ENCODE data around the gene CLSTN1. TPM values are rescaled to one million over a fixed set of nuclear protein-coding genes. Genes with fewer than 3 reads are reported as not detected.
A peak's percentile ranks its signal among the peaks of the same experiment; 100 is the strongest.

Gene CLSTN1
- total RNA-seq, 2 donors from 2014 or later, result 31.7 to 34.1 TPM

DNA sequence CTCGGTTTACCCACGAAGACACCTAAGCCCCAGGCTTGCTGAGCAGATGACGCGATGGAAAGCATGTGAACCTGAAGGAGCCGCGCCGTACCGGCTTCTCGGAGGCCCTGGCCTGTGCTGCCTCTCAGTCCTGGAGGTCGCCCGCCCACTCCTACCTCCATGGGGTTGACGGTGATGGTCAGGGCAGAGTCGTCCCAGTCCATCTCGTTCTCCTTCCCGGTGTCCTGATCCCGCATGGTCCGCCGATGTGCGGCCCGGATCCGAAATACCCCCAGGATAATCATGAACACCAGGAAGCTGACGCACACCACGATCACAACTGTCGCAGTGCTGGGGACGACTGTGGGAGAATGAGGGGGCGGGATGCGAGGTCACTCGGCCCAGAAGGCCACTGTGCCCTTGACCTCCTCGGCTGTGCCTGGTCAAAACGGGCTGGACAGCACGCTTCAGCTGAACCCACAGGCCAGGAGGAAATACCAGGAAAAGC is 92.7 kb downstream of the CLSTN1 start:
- no peak for DNase-seq
- Mint-ChIP-seq H3K4me3 (no peak overlapping the region), H3K4me1 (ENCODE audit: low read depth) (peaks cover 68% of the 10 kb centered on the region), H3K27me3 (ENCODE audit: low read depth) (no peaks in the 10 kb centered on the region), H3K9me3 (no peaks in the 10 kb centered on the region), H3K36me3 (ENCODE audit: insufficient read depth in 2 of 2) (peaks cover 14 to 60% of the 10 kb centered on the region in 2 donors), H3K27ac (peak overlapping the region; percentile 3)
- no peak for ATAC-seq (replicated peaks in 1 of 2)

DNA sequence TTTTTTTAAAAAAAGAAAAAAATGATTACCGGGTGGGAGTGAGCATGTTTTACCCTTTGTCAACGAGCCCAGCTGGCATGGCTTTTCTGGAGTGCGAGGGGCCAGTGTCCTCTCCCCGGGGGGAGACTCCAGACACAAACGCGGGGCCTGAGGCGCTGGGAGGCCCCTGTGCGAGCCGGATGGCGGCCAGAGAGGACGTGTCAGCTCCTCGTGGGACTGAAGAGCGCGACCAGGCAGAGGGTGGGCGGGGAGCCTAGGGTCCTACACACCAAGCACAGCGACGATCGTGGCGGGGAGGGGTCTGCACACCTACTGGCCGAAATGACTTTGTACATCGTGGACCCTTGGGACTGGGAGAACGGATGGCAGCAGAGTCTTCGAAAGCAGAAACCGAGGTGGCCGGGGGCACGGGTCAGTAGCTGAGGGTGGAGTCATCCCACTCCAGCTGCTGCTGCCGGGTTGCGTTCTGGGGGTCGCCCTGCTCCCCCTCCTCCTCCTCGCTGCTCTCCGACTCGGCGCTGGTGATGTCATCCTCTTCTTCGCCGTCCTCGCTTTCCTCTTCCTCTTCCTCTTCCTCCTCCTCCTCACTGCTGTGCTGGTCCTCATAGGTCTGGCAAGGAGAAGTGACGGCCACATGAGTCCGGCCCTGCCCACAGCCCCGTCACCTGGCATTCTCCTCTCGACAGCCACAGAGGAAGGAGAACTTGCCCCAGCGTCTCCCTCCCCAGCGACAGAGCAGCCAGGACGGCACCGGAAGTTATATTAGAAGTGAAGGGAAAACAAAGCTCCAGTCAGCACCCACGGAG is 93.5 kb downstream of the CLSTN1 start:
- DNase-seq, result no peak
- no peak for ATAC-seq (replicated peaks in 1 of 2)
- H3K4me1 Mint-ChIP-seq (ENCODE audit: low read depth), result peaks cover 68% of the 10 kb centered on the region
- peaks cover 14 to 62% of the 10 kb centered on the region in 2 donors for H3K36me3 Mint-ChIP-seq (ENCODE audit: insufficient read depth in 2 of 2)
- H3K27me3 Mint-ChIP-seq (ENCODE audit: low read depth), result no peaks in the 10 kb centered on the region
- H3K27ac Mint-ChIP-seq, result peak overlapping the region; percentile 3
- peak overlapping the region; percentile 28 to 60 for H3K4me3 Mint-ChIP-seq
- no peaks in the 10 kb centered on the region for H3K9me3 Mint-ChIP-seq

DNA sequence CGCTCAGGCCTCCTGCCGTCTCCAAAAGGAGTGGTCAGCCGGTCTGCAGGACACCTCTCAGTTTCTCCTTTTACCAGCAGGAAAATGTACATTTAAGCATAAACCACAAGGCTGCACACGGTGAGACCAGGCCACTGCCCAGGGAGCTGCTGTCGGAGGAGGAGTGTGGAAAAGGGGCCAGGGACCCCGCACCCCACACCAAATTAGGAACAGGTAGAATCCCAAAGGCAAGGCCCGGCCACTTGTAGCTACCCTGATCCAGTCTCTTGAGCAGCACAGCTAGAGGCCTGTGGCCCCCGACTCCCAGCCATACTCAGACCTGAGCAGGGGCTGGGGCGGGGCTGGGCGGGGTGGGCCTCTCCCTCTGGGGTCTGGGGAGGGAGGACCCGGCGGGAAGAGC is 94.2 kb downstream of the CLSTN1 start:
- peak overlapping the region; percentile 81 to 89 for H3K4me3 Mint-ChIP-seq

DNA sequence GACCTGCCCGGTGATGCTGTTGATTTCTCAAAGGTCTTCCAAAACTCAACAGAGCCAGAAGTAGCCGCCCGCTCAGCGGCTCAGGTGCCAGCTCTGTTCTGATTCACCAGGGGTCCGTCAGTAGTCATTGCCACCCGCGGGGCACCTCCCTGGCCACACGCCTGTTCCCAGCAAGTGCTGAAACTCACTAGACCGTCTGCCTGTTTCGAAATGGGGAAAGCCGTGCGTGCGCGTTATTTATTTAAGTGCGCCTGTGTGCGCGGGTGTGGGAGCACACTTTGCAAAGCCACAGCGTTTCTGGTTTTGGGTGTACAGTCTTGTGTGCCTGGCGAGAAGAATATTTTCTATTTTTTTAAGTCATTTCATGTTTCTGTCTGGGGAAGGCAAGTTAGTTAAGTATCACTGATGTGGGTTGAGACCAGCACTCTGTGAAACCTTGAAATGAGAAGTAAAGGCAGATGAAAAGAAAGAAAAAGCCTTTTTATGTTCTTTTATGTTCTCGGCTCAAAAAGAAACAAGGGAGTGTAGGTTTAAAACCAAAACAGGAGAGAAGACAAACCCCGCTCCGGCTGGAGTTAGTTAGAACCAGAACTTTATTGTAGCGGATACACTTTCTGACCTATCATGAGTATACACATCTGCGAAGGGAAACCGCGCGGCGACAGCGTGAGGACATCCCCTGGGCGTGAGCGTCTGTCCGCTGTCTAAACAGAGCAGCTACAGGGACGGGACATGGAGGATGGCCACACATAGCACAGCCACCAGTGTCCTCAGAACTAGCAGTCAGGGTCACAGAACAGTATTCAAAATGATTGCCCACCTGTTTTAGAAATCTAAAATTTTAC is 95.1 kb downstream of the CLSTN1 start:
- H3K4me3 Mint-ChIP-seq, result peak overlapping the region; percentile 81 to 89
- no peaks in the 10 kb centered on the region for H3K27me3 Mint-ChIP-seq (ENCODE audit: low read depth)
- H3K4me1 Mint-ChIP-seq (ENCODE audit: low read depth), result peaks cover 74% of the 10 kb centered on the region
- DNase-seq (peak; percentile 82 to 89), ATAC-seq (replicated peaks in 1 of 2) (peak; percentile 78 to 80)
- H3K9me3 Mint-ChIP-seq, result no peaks in the 10 kb centered on the region
- H3K36me3 Mint-ChIP-seq (ENCODE audit: insufficient read depth in 2 of 2), result peaks cover 20 to 68% of the 10 kb centered on the region in 2 donors
- H3K27ac Mint-ChIP-seq, result peak overlapping the region; percentile 98

More for the DNA sequence above, 94.2 kb downstream of the CLSTN1 start:
- Mint-ChIP-seq H3K36me3 (ENCODE audit: insufficient read depth in 2 of 2) (peaks cover 18 to 65% of the 10 kb centered on the region in 2 donors), H3K27ac (peak overlapping the region; percentile 98), H3K9me3 (no peaks in the 10 kb centered on the region), H3K4me1 (ENCODE audit: low read depth) (peaks cover 73% of the 10 kb centered on the region), H3K27me3 (ENCODE audit: low read depth) (no peaks in the 10 kb centered on the region)
- DNase-seq (no peak), ATAC-seq (replicated peaks in 1 of 2) (no peak)

DNA sequence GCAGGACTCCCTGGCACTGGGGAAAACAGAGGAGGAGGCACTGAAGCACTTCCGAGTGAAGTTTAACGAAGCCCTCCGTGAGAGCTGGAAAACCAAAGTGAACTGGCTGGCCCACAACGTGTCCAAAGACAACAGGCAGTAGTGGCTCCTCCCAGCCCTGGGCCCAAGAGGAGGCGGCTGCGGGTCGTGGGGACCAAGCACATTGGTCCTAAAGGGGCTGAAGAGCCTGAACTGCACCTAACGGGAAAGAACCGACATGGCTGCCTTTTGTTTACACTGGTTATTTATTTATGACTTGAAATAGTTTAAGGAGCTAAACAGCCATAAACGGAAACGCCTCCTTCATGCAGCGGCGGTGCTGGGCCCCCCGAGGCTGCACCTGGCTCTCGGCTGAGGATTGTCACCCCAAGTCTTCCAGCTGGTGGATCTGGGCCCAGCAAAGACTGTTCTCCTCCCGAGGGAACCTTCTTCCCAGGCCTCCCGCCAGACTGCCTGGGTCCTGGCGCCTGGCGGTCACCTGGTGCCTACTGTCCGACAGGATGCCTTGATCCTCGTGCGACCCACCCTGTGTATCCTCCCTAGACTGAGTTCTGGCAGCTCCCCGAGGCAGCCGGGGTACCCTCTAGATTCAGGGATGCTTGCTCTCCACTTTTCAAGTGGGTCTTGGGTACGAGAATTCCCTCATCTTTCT is 96.7 kb downstream of the CLSTN1 start:
- peaks cover 0 to 4% of the 10 kb centered on the region in 2 donors for H3K9me3 Mint-ChIP-seq
- DNase-seq, result no peak
- H3K27ac Mint-ChIP-seq, result peak overlapping the region; percentile 27
- no peaks in the 10 kb centered on the region for H3K27me3 Mint-ChIP-seq (ENCODE audit: low read depth)
- peaks cover 62% of the 10 kb centered on the region for H3K4me1 Mint-ChIP-seq (ENCODE audit: low read depth)
- H3K4me3 Mint-ChIP-seq, result peak overlapping the region in 1 of 2 donors; percentile 81
- H3K36me3 Mint-ChIP-seq (ENCODE audit: insufficient read depth in 2 of 2), result peaks cover 29 to 72% of the 10 kb centered on the region in 2 donors
- ATAC-seq (replicated peaks in 1 of 2), result no peak

DNA sequence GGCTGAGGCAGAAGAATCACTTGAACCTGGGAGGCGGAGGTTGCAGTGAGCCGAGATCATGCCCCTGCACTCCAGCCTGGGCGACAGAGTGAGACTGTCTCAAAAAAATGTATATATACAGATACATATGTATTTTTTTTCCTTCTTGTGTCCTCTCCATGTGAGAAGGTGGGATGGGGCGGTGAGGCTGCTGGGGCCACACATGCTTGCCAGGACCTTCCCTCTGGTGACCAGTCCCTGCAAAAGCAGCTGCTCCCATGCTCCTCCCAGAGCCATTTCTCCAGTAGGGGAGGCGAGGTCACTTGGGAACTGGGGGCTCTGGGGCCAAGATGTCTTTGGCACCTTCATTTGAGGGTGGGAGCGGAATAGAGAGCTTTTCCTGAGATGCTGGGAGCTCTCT is 97.4 kb downstream of the CLSTN1 start:
- Mint-ChIP-seq H3K36me3 (ENCODE audit: insufficient read depth in 2 of 2) (peaks cover 28 to 67% of the 10 kb centered on the region in 2 donors), H3K9me3 (peaks cover 0 to 4% of the 10 kb centered on the region in 2 donors), H3K4me1 (ENCODE audit: low read depth) (peaks cover 57% of the 10 kb centered on the region), H3K4me3 (no peak overlapping the region), H3K27me3 (ENCODE audit: low read depth) (no peaks in the 10 kb centered on the region), H3K27ac (peak overlapping the region; percentile 11)
- DNase-seq (no peak), ATAC-seq (replicated peaks in 1 of 2) (no peak)

DNA sequence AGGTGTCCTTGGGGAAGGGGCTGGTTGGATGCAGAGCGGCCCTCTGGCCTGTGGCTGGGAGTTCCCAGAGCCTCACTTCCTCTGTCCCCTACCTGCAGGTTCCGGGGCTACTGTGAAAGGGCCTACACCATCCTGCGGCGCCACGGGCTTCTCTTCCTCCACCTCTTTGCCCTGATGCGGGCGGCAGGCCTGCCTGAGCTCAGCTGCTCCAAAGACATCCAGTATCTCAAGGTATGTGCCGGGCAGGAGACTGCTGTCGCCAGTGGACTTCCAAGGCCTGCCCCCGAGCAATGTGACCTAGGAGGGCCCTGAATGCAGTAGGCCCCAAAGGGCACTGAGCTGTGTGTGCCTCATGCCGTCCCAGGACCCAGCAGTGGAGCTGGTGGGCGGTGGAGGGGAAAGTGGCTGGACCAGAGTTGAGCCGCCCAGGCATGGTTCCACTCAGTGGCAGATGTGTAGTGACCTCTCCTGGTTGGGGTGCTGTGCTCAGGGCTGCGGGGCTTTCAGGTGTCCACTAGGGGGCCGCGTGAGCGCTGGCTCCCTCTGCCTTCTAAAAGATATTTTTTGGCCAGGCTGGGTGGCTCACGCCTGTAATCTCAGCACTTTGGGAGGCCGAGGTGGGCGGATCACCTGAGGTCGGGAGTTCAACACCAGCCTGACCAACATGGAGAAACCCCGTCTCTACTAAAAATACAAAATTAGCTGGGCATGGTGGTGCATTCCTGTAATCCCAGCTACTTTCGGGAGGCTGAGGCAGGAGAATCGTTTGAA is 98.9 kb downstream of the CLSTN1 start:
- no peaks in the 10 kb centered on the region for H3K27me3 Mint-ChIP-seq (ENCODE audit: low read depth)
- peak; percentile 72 to 79 for DNase-seq
- H3K4me3 Mint-ChIP-seq, result no peak overlapping the region
- peak in 1 of 2 donors; percentile 26 for ATAC-seq (replicated peaks in 1 of 2)
- peak overlapping the region; percentile 46 for H3K27ac Mint-ChIP-seq
- H3K4me1 Mint-ChIP-seq (ENCODE audit: low read depth), result peaks cover 56% of the 10 kb centered on the region
- H3K9me3 Mint-ChIP-seq, result peaks cover 0 to 4% of the 10 kb centered on the region in 2 donors
- peaks cover 26 to 68% of the 10 kb centered on the region in 2 donors for H3K36me3 Mint-ChIP-seq (ENCODE audit: insufficient read depth in 2 of 2)

DNA sequence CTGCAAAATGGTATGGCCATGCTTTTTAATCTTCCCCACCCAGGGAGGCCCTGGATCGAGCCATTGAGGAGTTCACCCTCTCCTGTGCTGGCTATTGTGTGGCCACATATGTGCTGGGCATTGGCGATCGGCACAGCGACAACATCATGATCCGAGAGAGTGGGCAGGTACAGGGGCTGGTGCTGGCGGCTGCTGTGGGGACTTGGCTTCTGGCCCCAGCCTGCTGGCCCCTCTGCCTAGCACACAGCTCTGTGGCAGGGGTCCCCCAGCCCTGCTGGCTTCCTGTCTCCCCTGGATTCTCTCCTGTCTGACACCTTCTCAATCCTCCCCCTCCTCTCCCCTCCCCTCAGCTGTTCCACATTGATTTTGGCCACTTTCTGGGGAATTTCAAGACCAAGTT is 99.8 kb downstream of the CLSTN1 start:
- peaks cover 0 to 4% of the 10 kb centered on the region in 2 donors for H3K9me3 Mint-ChIP-seq
- DNase-seq (no peak), ATAC-seq (replicated peaks in 1 of 2) (no peak)
- H3K27ac Mint-ChIP-seq, result peak overlapping the region; percentile 42
- H3K4me3 Mint-ChIP-seq, result no peak overlapping the region
- no peaks in the 10 kb centered on the region for H3K27me3 Mint-ChIP-seq (ENCODE audit: low read depth)
- peaks cover 59% of the 10 kb centered on the region for H3K4me1 Mint-ChIP-seq (ENCODE audit: low read depth)
- peaks cover 23 to 66% of the 10 kb centered on the region in 2 donors for H3K36me3 Mint-ChIP-seq (ENCODE audit: insufficient read depth in 2 of 2)

DNA sequence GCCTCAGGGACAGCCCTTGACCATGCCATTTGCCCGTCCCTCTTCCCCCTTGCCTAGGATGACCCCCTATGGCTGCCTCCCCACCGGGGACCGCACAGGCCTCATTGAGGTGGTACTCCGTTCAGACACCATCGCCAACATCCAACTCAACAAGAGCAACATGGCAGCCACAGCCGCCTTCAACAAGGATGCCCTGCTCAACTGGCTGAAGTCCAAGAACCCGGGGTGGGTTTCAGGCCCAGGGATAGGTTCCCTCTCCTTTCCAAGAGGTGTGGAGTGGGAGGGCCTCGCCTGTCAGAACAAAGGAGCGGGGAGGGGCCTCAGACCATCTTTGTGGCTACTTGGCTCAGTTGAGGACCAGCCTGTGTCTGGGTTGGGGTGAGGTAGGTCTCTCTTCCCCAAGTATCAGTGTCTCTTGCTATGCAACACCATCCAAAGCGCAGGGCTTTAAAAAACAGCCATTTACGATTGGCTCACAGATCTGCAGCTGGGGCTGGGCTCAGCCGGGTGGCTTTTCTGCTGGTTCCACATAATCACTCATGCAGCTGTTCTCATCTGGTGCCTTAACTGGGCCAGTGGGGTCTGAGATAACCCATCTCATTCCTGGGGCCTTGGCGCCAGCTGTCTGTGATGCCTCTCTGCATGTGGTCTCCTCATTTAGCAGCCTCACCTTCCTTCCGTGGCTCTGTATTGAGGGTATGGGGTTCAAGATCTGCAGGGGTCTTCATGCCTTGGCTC is 100.5 kb downstream of the CLSTN1 start:
- no peak for ATAC-seq (replicated peaks in 1 of 2)

DNA sequence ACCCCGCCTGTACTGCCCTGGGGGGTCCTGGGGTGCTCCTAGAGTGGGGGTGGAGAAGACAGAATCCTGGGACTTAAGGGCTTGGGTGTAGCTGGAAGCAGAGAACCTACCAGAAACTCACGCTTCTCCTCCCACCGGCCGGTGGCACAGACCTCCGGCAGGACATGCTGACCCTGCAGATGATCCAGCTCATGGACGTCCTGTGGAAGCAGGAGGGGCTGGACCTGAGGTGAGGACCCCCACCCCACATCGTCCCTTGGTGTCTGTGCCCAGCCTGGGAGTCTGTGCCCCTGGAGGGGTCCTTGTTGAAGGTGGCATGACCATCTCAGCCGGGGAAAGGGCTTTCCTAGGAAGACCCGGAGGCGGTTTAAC is 101.4 kb downstream of the CLSTN1 start:
- no peak overlapping the region for H3K4me3 Mint-ChIP-seq
- peaks cover 58% of the 10 kb centered on the region for H3K4me1 Mint-ChIP-seq (ENCODE audit: low read depth)
- ATAC-seq (replicated peaks in 1 of 2) (no peak), DNase-seq (no peak)
- H3K36me3 Mint-ChIP-seq (ENCODE audit: insufficient read depth in 2 of 2), result peaks cover 25 to 60% of the 10 kb centered on the region in 2 donors
- H3K27me3 Mint-ChIP-seq (ENCODE audit: low read depth), result no peaks in the 10 kb centered on the region
- H3K27ac Mint-ChIP-seq, result no peak overlapping the region
- H3K9me3 Mint-ChIP-seq, result peaks cover 0 to 4% of the 10 kb centered on the region in 2 donors

More for the DNA sequence above, 100.5 kb downstream of the CLSTN1 start:
- Mint-ChIP-seq H3K27ac (no peak overlapping the region), H3K4me3 (no peak overlapping the region), H3K27me3 (ENCODE audit: low read depth) (no peaks in the 10 kb centered on the region), H3K4me1 (ENCODE audit: low read depth) (peaks cover 58% of the 10 kb centered on the region), H3K36me3 (ENCODE audit: insufficient read depth in 2 of 2) (peaks cover 21 to 62% of the 10 kb centered on the region in 2 donors), H3K9me3 (peaks cover 0 to 4% of the 10 kb centered on the region in 2 donors)
- DNase-seq, result no peak

DNA sequence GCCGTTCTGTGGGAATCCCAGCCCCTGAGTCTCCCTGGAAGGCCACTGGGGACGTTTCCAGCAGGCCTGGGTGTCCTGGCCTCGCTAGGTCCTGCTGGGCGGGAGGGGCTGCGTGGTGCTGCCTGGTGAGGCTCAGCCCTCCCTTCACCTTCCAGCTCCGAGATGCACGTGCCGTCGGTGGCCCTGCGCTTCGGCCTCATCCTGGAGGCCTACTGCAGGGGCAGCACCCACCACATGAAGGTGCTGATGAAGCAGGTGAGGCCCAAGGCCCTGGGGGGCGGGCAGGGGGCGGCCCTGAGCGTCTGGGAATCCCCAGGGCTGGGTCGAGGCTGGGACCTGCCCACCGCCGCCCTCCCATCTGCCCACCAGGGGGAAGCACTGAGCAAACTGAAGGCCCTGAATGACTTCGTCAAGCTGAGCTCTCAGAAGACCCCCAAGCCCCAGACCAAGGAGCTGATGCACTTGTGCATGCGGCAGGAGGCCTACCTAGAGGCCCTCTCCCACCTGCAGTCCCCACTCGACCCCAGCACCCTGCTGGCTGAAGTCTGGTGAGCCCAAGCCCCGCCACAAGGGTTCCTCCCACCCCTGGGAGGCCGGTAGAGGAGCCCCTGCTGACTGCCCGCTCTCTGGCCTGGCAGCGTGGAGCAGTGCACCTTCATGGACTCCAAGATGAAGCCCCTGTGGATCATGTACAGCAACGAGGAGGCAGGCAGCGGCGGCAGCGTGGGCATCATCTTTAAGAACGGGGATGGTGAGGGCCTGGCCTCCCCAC is 102.0 kb downstream of the CLSTN1 start:
- ATAC-seq (replicated peaks in 1 of 2) (peak; percentile 22 to 23), DNase-seq (peak; percentile 75 to 80)
- Mint-ChIP-seq H3K36me3 (ENCODE audit: insufficient read depth in 2 of 2) (peaks cover 23 to 60% of the 10 kb centered on the region in 2 donors), H3K9me3 (peaks cover 0 to 4% of the 10 kb centered on the region in 2 donors), H3K27me3 (ENCODE audit: low read depth) (no peaks in the 10 kb centered on the region), H3K4me1 (ENCODE audit: low read depth) (peaks cover 58% of the 10 kb centered on the region), H3K27ac (peak overlapping the region; percentile 38), H3K4me3 (peak overlapping the region in 1 of 2 donors; percentile 25)

Measured in activated T-cell treated with anti-CD3 and anti-CD28 coated beads, Interleukin-2, amount 50 U/mL, for 72 hours (primary cell).